Breast epithelium (tissue), 3 donors: ENCODE results near the gene TRIM9.

Experiments
- POLR2A ChIP-seq: fragments of 450-650 bp; IDR thresholded peaks from one replicate; pipeline ENCODE4 v1.6.1; 2016; ENCODE audit warnings: antibody characterized with exemption, mild to moderate bottlenecking, moderate library complexity
- POLR2AphosphoS5 ChIP-seq, 3 donors: sonication (generic); formaldehyde crosslinking; IDR thresholded peaks; one replicate each; pipeline ENCODE4 v1.6.1; 2017; ENCODE audit warnings: antibody characterized with exemption in 3 of 3

GRCh38 chr14:51118993-51119392, 24.1 kb upstream of the TRIM9 start:
- no peak for TF ChIP-seq POLR2AphosphoS5 (IDR thresholded peaks at IDR 0.05)
- no peak for TF ChIP-seq POLR2A
